Uterus (tissue), 2 donors: ENCODE results near the gene DACT3.

Experiments used
- POLR2A ChIP-seq, 2 donors: fragments of 450-650 bp; IDR thresholded peaks; one replicate each; pipeline ENCODE4 v1.6.1; 2016; ENCODE audit warnings: antibody characterized with exemption in 2 of 2, mild to moderate bottlenecking in 1 of 2, moderate library complexity in 1 of 2
- TF ChIP-seq, protein P1 (sequence below), 4 experiments: fragments of 200-600 bp in 2 of 4; fragments of 450-650 bp in 2 of 4; sonication (generic) in 2 of 4; IDR thresholded peaks; one replicate each; pipeline ENCODE4 v1.5.1; 2016 to 2019; ENCODE audit warnings: antibody characterized with exemption in 4 of 4, mild to moderate bottlenecking in 2 of 4, moderate library complexity in 1 of 4

DNA sequence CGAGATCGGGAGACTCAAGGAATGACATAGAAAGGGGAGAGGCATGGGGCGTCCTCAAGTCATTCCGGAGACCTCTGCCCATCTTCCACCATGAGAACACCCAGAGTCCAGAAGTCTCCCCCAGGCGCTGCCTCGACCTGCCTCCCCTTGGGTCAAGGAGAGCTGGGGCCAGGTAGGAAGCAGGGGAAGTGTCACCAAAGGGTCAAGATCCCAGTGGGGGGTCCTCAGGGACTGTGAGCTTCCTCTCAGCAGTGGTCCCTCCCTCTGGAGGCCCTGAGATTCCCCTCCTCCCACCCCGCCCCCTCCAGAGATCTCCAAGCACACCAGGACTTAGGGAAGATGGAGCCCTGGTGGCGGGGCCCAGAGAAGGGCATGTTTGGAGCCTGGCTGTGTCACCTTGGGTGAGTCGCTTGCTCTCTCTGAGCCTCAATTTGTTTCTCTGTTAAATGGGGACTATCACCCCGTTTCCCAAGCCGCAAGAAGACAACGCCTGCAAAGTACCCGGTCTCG is 919 bp downstream of the DACT3 start:
- TF ChIP-seq, protein P1, sequence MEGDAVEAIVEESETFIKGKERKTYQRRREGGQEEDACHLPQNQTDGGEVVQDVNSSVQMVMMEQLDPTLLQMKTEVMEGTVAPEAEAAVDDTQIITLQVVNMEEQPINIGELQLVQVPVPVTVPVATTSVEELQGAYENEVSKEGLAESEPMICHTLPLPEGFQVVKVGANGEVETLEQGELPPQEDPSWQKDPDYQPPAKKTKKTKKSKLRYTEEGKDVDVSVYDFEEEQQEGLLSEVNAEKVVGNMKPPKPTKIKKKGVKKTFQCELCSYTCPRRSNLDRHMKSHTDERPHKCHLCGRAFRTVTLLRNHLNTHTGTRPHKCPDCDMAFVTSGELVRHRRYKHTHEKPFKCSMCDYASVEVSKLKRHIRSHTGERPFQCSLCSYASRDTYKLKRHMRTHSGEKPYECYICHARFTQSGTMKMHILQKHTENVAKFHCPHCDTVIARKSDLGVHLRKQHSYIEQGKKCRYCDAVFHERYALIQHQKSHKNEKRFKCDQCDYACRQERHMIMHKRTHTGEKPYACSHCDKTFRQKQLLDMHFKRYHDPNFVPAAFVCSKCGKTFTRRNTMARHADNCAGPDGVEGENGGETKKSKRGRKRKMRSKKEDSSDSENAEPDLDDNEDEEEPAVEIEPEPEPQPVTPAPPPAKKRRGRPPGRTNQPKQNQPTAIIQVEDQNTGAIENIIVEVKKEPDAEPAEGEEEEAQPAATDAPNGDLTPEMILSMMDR (IDR thresholded peaks at IDR 0.05): no peak
- TF ChIP-seq POLR2A (IDR thresholded peaks at IDR 0.05): no peak
